AG04450 (cell line): ENCODE data around the gene LIN7B. TPM values are rescaled to one million over a fixed set of nuclear protein-coding genes. Genes with fewer than 3 reads are reported as not detected.

Experiments
- CTCF ChIA-PET: fragments of 300-600, 350-600 bp; formaldehyde crosslinking; extraction: SDS; loops from one replicate; lab custom pipeline; 2022; ENCODE audit warnings: antibody characterized with exemption, inconsistent platforms; lab: Charles Lee
- POLR2A ChIA-PET: fragments of 350-600 bp; formaldehyde crosslinking; extraction: SDS; loops from one replicate; lab custom pipeline; 2021; ENCODE audit warnings: antibody characterized with exemption, inconsistent platforms; lab: Yijun Ruan, JAX
- DNase-seq: peaks from one replicate; pipeline ENCODE4 v3.0.0-alpha.2; 2011; ENCODE audit warnings: low read depth, low spot score
- H3K27ac ChIP-seq: one replicate; pipeline ENCODE4 v1.5.1; 2012; ENCODE audit warnings: low read depth, low read length, control low read depth
- H3K27me3 ChIP-seq: one replicate; pipeline ENCODE4 v1.6.0; 2012; ENCODE audit warnings: low read length; ENCODE audit not compliant: control insufficient read depth, insufficient read depth
- H3K4me3 ChIP-seq: 2 replicates; pipeline ENCODE4 v1.5.1; 2011; ENCODE audit warnings: mild to moderate bottlenecking, low read depth, low read length, control low read depth
- H3K9me3 ChIP-seq: 2 replicates; pipeline ENCODE4 v1.5.1; 2012; ENCODE audit warnings: low read length; ENCODE audit not compliant: control insufficient read depth, insufficient read depth
- CTCF ChIP-seq: IDR thresholded peaks from 2 replicates; pipeline ENCODE4 v1.5.1; 2011; ENCODE audit warnings: low read depth, low read length, control low read depth, inconsistent platforms
- polyA minus RNA-seq: library from RNA; depleted of rRNA, polyadenylated mRNA; stranded (reverse); fragments of >200 nt; gene quantifications from 2 replicates; pipeline ENCODE4 v1.2.3, GENCODE V29; 2011; rRNA and poly(A)+ RNA removed
- polyA plus RNA-seq: library from polyadenylated mRNA; depleted of rRNA; stranded (reverse); fragments of >200 nt; gene quantifications from 2 replicates; pipeline ENCODE4 v1.2.3, GENCODE V29; 2011; rRNA removed

The LIN7B gene
- 4.2 and 4.9 TPM in 2 replicates for polyA plus RNA-seq
- 1.8 and 2.0 TPM in 2 replicates for polyA minus RNA-seq

- TF ChIP-seq CTCF = peak; percentile 36; the same call in 1 of the 2 replicates
- CTCF ChIA-PET = interaction anchor here (0.6 to 2.7 kb wide), 9 partner anchors 8 to 112 kb away, joined by 3 to 24 read pairs (median 6); no protein-coding TSS in a partner anchor
- Histone ChIP-seq H3K9me3 (no peaks in the 10 kb centered on the region), H3K27me3 (no peaks in the 10 kb centered on the region), H3K4me3 (peak within 1 kb of the TSS; percentile 75), H3K27ac (peak within 1 kb of the TSS; percentile 21)
- no peak for DNase-seq
- POLR2A ChIA-PET = interaction anchor here (0.8 to 1.4 kb wide), 6 partner anchors 11 to 121 kb away, joined by 3 to 7 read pairs (median 4); partner anchors contain the start of genes GYS1 and RUVBL2
Observed at GRCh38 chr19:49113762-49114629, at the start of gene LIN7B. Gene LIN7B (plus strand): TSS chr19:49114370. CDS start chr19:49114405, 35 bp downstream.

- Histone ChIP-seq H3K4me3 (peak within 1 kb of the TSS; percentile 45), H3K27me3 (peaks cover 26% of the 10 kb centered on the region), H3K9me3 (peaks cover 5% of the 10 kb centered on the region), H3K27ac (no peak within 1 kb of the TSS)
- CTCF ChIA-PET = interaction anchor here (1.7 kb wide), 1 partner anchor 33 kb away, joined by 15 read pairs; no protein-coding TSS in a partner anchor
- no peak for TF ChIP-seq CTCF
- POLR2A ChIA-PET = interaction anchor here (0.5 to 0.7 kb wide), 3 partner anchors 9 to 101 kb away, joined by 3 to 4 read pairs (median 3); no protein-coding TSS in a partner anchor
- no peak for DNase-seq
Observed at GRCh38 chr19:49064768-49065611, 49.2 kb upstream of the LIN7B start, which contains the start of gene NTF4. Gene NTF4 (minus strand): TSS chr19:49064818. CDS start chr19:49061997, 2,821 bp downstream.

- DNase-seq = no peak
- H3K4me3 ChIP-seq = no peak overlapping the region
- TF ChIP-seq CTCF = no peak
- ChIA-PET CTCF (interaction anchor here (1.7 kb wide), 1 partner anchor 32 kb away, joined by 15 read pairs; no protein-coding TSS in a partner anchor), POLR2A (interaction anchor here (0.7 kb wide), 1 partner anchor 102 kb away, joined by 4 read pairs; no protein-coding TSS in a partner anchor)
- no peak overlapping the region for H3K27ac ChIP-seq
- H3K27me3 ChIP-seq = peaks cover 29% of the 10 kb centered on the region
- peaks cover 15% of the 10 kb centered on the region for H3K9me3 ChIP-seq
Observed at GRCh38 chr19:49065905-49066512, 48.2 kb upstream of the LIN7B start.

GRCh38 chr19:49067554-49067953, 46.6 kb upstream of the LIN7B start:
- no peak overlapping the region for H3K27ac ChIP-seq
- TF ChIP-seq CTCF = no peak
- DNase-seq = no peak
- H3K27me3 ChIP-seq = peaks cover 37% of the 10 kb centered on the region
- ChIA-PET CTCF (no interaction called here), POLR2A (interaction anchor here (0.6 kb wide), 1 partner anchor 75 kb away, joined by 3 read pairs; the partner anchor contains the start of gene GYS1)
- no peak overlapping the region for H3K4me3 ChIP-seq
- H3K9me3 ChIP-seq = peaks cover 23% of the 10 kb centered on the region
